HuH-7 (cell line): Measurements from ENCODE around the gene ZNF385A.

Source experiments
- DNase-seq: peaks from one replicate; pipeline ENCODE4 v3.0.0; 2011; ENCODE audit warnings: low spot score

The ZNF385A gene

DNA sequence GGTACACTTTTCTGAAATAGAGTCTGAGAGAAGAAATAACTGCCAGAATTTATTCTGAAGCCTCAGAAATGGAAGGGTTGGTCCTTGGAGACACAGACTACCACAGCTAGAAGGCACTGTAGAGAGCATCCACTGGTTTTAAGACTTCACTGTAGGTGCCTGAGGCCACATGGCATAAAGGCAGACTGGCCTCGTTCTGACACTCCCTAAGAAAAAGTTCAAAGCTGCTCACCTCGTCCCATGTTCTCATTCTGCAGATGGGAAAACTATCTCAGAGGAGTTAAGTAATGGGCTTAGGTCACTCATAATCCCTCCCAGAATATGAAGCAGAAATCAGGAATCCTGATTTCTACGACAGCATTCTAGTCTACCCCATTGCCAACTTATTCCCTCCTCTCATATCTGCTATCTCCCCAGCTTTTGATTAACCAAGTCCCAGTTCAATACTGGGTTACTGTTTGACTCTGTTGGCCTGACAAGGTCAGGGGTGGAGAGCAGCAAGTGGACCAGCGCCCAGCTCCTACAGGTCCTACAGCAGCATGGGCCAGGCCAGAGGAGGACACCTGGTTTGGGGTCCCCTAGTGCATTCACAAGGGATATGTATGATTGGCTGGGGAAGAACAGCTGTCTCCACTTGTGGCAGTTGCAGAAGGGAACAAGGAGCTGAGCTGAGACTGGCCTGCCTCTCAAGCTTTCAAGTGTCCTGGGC lies 30.8 kb upstream of the ZNF385A start:
- no peak for DNase-seq

DNA sequence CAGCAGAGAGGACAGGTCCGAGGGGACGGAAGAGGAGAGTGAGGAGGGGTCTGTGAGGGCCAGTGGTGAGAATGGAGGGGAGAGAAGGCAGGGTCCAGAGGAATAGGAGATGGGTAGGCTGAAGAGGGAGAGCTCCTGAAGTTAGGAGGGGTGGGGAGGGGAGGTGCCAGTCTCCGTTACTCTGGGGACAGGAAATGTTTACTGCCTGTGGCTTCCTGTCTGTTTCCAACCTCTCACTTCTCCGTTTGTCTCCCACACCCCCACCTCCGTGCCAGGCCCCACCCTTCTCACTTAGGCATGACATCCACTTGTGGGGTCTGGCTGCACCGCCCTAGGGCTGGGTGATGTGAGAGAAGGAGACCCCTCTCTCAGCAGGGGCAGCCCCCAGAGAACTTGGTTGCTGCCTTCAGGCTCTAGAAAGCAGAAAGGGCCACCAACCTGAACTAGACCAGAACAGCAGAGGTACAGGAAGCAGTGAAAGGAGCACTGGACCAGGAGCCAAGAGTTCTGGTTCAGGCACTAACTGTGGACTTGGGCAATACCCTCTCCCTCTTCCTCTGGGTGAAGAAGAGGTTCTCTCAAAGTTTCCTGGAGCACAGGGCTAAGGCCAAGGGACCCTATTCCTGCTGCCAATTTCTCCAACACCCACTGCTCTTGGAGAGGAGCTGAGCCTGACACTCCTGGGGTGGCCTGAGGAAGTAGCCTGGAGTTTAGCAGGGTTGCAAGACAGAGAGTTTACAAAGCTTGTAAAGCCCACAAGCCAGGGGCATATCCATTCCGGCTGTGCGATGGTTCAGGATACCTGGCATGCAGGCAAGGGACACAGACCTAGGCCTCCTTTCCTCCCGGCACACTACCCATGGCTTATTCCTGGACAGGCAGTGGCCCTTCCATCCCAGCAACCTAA lies 29.0 kb upstream of the ZNF385A start:
- no peak for DNase-seq

DNA sequence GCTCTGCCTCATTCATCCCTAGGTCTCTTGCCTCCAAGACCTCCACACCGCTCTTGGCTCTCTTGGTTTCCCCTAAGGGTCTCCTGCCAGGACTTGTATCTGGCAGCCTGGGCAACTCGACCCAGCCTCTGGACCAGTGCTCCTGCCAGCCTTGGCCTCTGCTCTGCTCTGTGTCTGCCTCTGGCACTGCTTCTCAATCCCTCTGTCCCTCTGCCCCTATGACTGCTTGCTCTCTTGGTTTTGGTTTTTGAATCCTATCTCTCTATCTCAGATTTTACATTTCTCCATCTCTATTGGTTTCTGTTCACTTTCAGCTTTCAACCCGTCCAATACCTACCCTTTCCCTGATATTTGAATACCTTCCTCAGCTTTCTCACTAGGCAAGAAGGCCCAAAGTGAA lies 28.3 kb upstream of the ZNF385A start:
- DNase-seq: no peak

DNA sequence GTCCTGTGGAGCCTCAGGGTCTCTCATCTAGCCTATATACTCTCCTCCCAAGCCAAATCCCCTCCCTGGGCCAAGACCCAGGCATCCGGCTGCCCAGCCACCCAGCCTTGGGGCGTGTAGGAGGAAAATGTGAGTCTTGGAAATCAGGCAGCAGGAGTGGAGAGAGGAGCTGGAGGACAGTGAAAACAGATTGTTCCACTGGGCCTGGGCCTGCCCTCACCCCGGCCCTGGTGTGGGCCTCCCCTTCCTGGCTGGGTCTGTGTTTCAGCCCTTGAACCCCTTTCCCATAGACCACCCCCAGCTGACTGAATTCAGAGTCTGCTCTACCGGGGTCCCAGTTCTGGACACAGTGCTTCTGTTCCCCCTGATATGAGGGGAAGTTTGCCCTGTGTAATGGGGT lies 27.8 kb upstream of the ZNF385A start:
- DNase-seq: no peak

DNA sequence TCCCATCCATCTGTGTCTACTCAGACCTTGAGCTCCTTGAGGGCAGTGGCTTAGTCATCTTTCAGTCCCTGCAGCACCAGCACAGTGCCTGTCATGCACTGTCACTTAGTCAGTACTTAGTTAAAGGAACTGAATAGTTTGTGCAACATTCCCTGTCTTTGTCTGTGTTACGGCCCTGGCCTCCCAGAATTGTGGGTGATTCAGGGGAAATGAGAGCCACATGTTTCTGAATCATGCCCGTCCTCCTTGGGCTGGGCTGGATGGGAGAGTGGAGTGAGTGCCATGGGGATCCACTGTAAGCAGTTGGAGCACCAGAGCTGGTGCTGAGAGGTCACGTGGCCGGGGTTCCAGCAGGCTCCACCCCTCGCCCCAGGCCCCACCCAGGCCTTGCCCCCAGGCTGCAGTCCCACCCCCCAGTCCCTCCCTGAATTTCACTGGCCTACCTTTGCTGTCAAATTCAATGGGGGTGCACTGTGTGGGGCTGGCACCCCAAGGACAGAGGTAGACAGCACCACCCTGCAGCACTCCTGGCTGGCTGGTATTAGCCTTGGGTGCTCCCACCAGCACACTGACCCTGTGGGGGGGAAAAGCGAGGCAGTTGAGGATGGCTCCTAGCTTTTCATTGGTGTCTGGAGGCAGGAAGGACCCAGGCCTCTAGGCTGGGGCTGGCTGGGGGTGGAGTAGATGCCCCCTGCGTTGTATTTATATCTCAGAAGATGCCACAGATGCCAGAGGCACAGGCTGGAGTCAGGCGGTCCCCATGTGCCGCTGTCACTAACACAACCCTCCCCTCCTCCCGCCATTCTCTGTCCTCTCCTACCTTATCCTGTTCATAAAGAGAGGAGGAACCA lies 27.1 kb upstream of the ZNF385A start:
- no peak for DNase-seq

DNA sequence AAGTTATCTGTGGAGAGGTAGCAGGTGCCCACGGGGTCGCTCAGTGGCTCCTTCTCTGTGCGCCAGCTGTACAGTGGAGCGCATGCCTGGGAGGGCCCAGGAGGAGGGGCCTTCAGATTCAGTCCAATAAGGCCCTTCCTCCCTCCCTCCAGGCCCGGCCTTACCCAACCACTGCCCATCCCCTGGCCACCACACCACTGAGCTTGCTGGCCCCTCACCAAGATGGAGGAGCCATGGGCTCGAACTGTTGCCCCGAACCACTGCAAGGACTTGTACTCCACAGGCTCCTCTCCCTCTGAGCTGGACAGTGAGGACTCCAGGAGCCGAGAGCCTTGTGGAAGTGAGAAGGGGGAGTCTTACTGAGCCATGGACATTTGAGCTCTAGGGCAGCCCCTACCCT lies 24.7 kb upstream of the ZNF385A start:
- no peak for DNase-seq

DNA sequence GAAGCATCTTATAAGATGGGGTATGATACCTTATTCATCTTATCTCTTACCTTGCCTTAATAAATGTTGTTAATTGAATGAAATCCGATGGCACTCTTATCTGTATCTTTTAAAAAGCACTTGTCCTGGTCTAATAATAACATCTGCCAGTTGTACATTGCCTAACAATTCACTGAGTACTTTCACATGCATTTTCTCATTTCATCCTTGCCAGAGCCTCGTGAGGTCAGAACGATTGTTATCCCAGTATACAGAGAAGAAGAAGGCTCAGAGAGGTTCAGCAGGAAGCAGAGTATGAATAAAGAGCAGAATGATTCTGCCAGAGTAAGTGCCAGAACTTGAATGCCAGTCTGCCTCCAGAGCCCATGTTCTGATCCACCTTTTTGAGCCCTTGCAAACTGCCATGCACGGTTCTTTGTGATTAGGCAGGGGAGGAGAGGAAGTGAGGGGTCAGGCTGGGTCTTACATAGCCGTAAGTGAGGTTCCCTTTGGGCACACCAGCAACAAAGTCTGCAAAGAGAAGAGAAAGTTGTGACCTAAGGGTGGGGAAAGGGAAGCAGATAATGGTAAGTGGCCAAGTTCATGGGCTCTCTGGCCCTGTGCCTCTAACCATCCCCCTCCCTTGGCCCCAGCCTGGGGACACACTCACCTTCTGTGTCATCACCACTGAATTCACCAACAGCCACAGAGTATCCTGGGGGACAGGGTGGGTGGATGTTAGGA lies 22.8 kb upstream of the ZNF385A start:
- DNase-seq: no peak

DNA sequence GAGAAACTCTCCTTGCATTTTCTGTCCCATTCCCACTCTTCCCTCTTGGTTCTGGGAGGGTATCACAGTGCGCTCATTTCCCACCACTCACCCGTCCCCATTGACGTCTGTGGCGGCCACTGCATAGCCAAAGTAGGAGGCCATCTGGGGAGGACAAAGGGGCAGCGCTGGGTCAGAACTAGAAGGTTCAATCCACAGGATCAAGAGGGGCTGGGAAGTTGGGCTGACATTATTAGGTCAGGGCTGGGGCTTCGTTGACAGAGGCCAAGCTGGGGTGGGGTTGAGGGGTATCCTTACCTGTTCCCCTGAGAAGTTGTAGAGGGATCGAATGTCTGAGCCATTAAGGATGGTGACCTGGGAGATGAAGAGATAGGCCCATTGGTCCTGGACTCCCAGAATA lies 21.0 kb upstream of the ZNF385A start:
- no peak for DNase-seq

DNA sequence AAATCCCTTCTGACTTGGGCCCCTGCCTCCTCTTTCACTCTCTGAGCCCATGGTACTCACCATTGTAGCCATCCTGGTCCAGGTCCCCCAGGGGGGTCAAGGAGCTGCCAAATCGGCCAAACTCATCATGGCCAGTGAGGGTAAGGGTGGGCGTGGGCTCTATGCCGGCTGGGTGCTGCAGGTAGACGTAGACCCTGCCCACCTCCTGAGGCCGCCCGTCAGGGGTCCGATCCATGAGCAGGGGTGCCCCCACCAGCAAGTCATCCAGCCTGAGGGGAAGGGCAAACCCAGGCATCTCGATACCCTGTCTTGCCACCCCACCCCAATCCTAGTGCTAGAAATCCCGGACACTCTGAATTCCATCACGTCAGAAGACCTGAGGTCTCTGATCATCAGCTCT lies 20.6 kb upstream of the ZNF385A start:
- no peak for DNase-seq

DNA sequence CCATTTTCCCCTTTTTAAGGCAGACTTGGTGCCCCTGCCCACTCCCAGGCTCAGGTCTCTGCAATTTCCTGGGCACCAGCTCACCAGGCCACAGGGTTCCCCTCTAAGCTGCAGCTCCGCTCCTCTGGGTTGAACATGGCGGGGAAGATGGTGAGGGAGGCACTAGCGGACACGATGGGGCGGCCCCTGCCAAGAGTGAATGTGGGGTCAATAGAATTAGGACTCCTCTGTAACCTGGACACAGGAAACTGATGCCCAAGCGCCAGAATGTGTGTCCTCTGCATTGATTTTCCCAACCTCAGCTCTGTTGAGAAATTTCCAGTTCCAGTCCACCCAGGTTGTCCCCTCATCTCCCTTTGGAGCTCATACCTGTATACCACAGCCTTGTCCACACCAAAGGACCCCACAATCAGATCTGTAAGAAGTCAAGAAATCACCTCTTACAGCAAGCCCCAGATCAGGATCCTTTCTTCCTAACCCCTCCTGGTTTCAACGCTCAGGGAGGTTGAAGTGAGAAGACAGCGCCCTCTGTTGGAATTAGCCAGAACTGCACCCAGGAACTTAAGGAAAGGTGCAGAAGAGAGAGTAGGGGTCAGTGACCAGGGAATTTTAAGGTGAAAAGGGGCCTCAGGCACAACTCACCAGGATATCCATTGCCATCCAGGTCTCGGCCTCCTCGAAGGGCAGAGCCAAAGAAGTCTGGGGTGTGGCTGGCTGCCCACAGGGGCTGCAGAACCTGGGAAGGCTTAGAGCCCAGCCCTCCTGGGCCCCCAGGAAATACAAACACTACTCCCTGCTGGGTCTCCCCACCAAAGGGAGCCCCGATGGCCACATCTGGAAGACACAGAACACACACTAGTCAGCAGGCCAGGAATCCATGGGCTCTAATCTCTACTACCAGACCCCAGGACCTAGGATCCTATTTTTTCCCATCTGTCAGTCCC lies 19.8 kb upstream of the ZNF385A start:
- DNase-seq: peak; percentile 89

DNA sequence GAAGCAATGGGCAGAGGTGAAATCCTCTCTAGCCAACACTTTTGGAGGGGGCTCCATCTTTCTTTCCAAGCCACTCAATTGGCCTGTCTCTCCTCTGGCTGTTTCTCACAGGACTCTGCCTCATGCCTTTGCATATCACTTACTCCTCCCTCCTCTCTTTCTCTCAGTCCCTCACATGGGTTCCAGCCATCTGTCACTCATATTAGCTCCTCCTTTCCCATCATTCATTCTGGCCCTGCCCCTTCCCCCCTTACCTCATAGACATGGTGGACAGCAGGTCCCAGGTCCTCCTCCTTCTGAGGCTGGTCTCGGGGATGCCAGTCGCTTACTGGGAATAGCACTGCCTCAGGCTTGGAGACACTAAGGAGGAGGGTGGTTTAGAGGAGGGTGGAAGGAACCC lies 16.6 kb upstream of the ZNF385A start:
- DNase-seq: no peak

DNA sequence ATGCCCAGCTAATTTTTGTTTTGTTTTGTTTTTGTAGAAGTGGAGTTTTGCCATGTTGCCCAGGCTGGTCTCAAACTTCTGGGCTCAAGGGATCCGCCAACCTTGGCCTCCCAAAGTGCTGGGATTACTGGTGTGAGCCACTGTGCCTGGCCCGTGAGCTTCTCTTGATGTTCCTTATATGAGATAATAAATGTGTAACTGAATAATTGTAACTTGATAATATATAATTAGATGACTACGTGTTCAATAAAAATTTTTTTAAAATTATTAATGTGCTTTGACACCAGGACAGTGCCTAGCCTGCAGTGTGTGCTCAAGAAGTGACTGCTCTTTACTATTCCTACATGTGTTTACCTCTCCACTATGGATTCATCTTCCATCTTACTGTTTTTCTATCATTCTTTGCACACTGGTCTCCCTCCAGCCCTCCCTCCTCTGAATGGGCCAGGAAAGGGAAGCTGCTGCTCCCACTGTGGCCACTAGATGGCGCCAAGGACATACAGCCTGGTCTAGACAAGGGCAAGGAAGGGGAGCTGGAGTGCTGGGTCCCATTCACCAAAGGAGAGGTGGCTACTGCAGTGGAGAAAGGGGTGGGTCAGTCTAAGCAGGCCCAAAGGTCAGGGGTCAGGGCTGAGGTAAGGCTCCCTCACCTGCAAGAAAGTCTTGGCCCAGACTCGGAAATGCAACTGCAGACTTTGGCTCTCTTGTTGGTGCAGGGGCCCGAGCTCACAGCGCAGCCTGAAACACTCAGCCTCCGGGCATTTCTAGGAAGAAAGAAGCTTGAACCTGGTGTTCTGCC lies 14.7 kb upstream of the ZNF385A start:
- peak; percentile 96 for DNase-seq

DNA sequence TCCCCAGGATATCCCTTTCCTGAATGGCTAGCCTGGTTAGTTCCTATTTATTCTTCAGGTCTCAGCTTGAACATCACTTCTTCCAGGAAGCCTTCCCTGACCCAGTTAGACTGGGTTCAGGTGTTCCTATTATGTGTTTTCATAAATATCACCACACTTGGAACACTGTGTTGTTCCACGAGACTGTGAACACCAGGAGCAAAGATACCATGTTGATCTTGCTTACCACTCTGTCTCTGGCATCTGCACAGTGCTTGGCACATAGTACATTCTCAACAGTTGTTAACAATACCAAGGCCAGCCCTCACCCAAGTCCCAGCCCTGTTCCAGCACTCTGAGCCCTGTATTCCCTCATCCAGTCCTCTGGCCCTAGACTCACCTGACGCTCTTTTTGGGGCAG lies 13.7 kb upstream of the ZNF385A start:
- DNase-seq: no peak

DNA sequence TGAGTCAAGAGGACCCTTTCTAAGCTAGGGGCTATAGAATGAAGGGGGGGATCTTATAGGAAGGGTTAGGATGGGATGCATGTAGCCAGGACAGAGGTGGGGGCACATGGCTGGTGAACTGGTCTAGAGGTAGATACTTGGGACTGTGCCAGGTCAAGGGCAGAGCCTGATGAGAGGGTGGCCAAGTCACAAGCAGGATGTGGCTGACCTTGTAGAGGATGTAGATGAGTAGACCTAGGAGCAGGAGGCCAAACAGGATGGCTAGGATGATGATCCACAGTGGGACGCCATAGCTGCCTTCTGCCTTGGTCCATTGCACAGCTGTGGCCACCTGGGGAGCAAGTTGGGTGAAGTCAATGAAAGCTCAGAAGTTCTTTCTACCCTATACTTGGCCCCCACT lies 12.6 kb upstream of the ZNF385A start:
- DNase-seq: no peak

DNA sequence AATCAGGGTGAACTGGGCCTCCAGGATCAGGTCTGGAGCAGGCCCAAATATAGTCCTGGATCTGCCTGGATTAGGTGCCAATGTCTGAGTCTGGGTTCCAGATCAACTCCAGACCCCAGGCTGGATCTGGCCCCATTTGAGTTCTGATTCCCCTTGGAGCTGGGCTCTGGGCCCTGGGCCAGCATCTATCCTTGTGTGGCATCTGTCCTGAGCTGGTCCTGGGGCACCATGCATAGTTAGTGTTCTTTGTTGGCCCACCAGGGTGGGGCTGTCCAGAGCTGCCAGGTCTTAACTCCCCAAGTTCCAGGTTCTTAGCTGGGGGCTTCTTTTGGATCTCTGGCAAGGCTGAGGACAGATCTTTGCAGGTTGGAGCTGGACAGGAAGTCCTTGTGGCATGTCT lies 11.0 kb upstream of the ZNF385A start:
- DNase-seq: no peak

DNA sequence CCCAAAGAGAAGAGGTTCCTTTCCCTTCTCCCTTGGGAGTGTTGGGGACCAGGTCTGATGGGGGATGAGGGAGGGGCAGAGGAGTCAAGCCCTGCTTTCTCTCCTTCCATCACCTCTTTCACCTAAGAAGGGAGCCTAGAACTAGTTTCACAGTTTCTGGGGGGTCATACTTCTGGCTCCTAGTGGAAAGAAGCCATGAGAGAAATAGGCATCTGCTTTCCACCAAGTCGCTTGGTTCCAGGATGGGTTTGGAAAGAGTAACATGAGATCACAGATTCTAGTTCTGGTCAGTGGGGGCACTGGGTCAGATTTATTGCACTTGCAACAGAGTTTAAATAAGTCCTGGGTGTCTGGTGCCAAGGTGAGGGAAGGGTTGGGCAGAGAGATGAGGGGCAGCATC lies 10.5 kb upstream of the ZNF385A start:
- DNase-seq: no peak

DNA sequence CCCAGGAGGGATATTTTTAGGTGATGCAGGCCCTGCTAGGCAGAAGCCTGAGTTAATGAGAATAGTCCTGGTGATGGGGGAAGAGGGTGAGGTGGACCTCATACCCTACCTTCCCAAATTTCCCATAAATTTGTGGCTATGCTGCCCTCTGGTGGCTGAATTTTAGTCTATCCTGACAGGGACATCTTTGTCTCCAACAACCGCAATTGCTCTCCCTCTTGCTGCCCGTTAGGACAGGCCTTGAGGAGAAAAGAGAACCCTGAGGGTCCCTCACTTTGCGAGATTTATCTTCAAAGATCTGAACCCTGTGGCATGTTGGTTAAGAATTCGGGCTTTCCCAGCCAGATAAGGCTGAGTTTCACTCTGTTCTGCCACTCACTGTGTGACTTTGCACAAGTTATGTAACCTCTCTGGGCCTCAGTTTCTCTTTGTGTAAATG lies 9.8 kb upstream of the ZNF385A start:
- peak; percentile 62 for DNase-seq

DNA sequence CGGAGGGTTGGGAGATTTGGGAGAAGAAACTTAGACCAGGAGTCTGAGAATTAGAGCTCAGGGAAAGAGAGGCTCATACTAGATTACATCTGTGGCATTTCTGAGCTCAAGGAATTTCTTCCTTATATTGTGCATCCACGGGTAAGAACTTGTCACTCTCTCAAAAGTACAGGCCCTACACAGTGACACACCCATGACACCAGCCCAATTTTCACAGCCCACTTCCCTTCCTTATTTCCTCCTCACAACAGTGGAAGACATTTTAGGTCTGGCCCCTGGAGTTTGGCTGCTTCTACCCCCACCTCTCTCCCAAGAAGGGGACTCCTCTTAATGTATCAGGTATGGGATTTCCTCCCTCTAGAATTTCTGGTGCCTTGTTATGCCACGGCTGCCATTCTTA lies 9.2 kb upstream of the ZNF385A start:
- DNase-seq: no peak

DNA sequence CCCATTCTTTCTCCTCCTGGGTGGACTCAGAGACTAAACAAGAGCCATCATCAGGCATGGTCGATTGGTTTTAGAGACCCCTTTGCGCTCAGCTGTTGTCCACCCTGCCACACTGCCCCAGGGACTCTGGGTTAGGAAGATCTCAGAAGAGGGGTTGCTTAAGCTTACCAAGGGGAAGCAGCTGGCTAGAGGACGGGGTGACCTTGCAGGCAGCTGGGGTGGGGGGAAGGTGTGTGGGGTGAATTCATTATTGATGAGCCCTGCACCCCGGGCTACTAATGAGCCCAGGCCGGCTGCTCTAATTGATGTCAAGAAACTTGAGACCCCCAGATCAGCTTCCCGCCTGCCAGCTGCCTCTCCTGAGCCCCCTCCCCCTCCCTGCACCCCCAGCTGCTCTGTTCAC lies 8.7 kb upstream of the ZNF385A start:
- no peak for DNase-seq
